ENCODE measurements around the gene MINDY4.

MINDY4 gene

DNA sequence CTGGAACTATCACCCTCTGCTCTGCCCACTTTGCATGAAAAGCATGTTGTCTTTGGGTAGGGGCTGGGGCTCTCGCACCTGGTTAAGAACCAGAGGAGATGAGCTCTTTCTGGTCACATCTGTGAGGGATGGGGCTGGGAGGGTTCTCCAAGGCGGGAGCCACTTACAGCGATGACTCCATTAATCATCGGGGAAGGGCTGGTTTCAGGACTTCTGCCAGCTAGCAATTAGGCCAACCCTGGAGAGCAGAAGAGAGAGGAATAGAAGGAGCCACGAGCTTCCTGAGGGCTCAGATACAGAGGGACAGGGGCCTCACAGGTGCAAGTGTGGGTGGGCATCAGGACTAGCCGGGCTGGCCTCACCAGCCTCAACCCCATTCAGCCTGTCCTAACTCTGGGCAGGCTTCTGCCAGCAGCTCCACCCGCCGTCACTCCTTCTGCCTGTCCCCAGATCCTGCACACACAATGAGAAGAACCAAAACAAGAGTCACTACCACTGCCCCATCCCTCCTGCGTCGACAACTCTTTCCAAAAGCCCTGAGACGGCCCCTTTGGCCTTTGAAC lies 148.9 kb downstream of the MINDY4 start:
- CTCF ChIA-PET, result interaction anchor here (1.1 to 3.3 kb wide), 6 partner anchors 9 to 63 kb away, joined by 3 to 16 read pairs (median 4); no protein-coding TSS in a partner anchor
- no peak for DNase-seq (ENCODE audit: extremely low spot score)
- TF ChIP-seq, protein P1, sequence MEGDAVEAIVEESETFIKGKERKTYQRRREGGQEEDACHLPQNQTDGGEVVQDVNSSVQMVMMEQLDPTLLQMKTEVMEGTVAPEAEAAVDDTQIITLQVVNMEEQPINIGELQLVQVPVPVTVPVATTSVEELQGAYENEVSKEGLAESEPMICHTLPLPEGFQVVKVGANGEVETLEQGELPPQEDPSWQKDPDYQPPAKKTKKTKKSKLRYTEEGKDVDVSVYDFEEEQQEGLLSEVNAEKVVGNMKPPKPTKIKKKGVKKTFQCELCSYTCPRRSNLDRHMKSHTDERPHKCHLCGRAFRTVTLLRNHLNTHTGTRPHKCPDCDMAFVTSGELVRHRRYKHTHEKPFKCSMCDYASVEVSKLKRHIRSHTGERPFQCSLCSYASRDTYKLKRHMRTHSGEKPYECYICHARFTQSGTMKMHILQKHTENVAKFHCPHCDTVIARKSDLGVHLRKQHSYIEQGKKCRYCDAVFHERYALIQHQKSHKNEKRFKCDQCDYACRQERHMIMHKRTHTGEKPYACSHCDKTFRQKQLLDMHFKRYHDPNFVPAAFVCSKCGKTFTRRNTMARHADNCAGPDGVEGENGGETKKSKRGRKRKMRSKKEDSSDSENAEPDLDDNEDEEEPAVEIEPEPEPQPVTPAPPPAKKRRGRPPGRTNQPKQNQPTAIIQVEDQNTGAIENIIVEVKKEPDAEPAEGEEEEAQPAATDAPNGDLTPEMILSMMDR (IDR thresholded peaks at IDR 0.05; ENCODE audit: control extremely low read depth, extremely low read depth, low read depth, missing control alignments), result no peak
- POLR2A ChIA-PET, result no interaction called here

GRCh38 chr7:30920584-30921539 lies 149.6 kb downstream of the MINDY4 start:
- CTCF ChIA-PET, result interaction anchor here (1.1 to 3.3 kb wide), 6 partner anchors 8 to 63 kb away, joined by 3 to 16 read pairs (median 4); no protein-coding TSS in a partner anchor
- no peak for DNase-seq (ENCODE audit: extremely low spot score)

GRCh38 chr7:30921540-30922401 lies 150.6 kb downstream of the MINDY4 start:
- no peak for DNase-seq (ENCODE audit: extremely low spot score)
- TF ChIP-seq, protein P1 (IDR thresholded peaks at IDR 0.05; ENCODE audit: control extremely low read depth, extremely low read depth, low read depth, missing control alignments), result no peak
- ChIA-PET POLR2A (no interaction called here), CTCF (interaction anchor here (1.0 to 3.3 kb wide), 4 partner anchors 8 to 62 kb away, joined by 3 to 16 read pairs (median 4); no protein-coding TSS in a partner anchor)

More at GRCh38 chr7:30920584-30921539, 149.6 kb downstream of the MINDY4 start:
- TF ChIP-seq, protein P1 (IDR thresholded peaks at IDR 0.05; ENCODE audit: control extremely low read depth, extremely low read depth, low read depth, missing control alignments), result no peak
- POLR2A ChIA-PET, result no interaction called here

GRCh38 chr7:30922596-30922995 lies 151.4 kb downstream of the MINDY4 start:
- DNase-seq (ENCODE audit: extremely low spot score), result no peak
- TF ChIP-seq, protein P1 (IDR thresholded peaks at IDR 0.05; ENCODE audit: control extremely low read depth, extremely low read depth, low read depth, missing control alignments), result no peak
- CTCF ChIA-PET, result interaction anchor here (1.0 to 3.1 kb wide), 4 partner anchors 9 to 61 kb away, joined by 3 to 23 read pairs (median 4); no protein-coding TSS in a partner anchor
- POLR2A ChIA-PET, result no interaction called here

GRCh38 chr7:30923009-30923773 lies 152.0 kb downstream of the MINDY4 start:
- ChIA-PET CTCF (interaction anchor here (0.7 to 3.1 kb wide), 5 partner anchors 11 to 60 kb away, joined by 3 to 23 read pairs (median 4); no protein-coding TSS in a partner anchor), POLR2A (no interaction called here)
- TF ChIP-seq, protein P1 (IDR thresholded peaks at IDR 0.05; ENCODE audit: control extremely low read depth, extremely low read depth, low read depth, missing control alignments), result no peak
- no peak for DNase-seq (ENCODE audit: extremely low spot score)
